Hepatocyte (in vitro differentiated cells): ENCODE results near the gene LIPC.

Source experiments
- CTCF ChIP-seq: fragments of 200-600 bp; sonication (generic); IDR thresholded peaks from 2 replicates; pipeline ENCODE4 v1.5.1; 2016; ENCODE audit warnings: antibody characterized with exemption, mild to moderate bottlenecking; ENCODE audit not compliant: poor library complexity
- EZH2 ChIP-seq: fragments of 200-600 bp; sonication (generic); IDR thresholded peaks from 2 replicates; pipeline ENCODE4 v1.6.1; 2016; ENCODE audit warnings: antibody characterized with exemption, mild to moderate bottlenecking, borderline replicate concordance

GRCh38 chr15:58424722-58425121, 7.1 kb upstream of the LIPC start:
- TF ChIP-seq CTCF (no peak), EZH2 (no peak)
